HCT116 (cell line): Measurements from ENCODE around the gene OPRD1. TPM values are rescaled to one million over a fixed set of nuclear protein-coding genes. Genes with fewer than 3 reads are reported as not detected.

Experiments
- ATAC-seq: fragments of 200-7000 bp; cut with Tn5 transposase; 2 replicates; pipeline ENCODE4 v1.9.1; 2020; ENCODE audit warnings: mild to moderate bottlenecking, moderate library complexity
- BruUV-seq: library from RNA; stranded (reverse); fragments of 400-500 nt; replicated peaks from 2 replicates; lab custom pipeline; 2021; lab: Mats Ljungman, UMichigan
- CTCF ChIA-PET: fragments of 300-600 bp; sonication (Branson Sonifier 250); formaldehyde crosslinking; loops from one replicate; lab custom pipeline; 2021; ENCODE audit warnings: antibody characterized with exemption; lab: Charles Lee
- POLR2A ChIA-PET: fragments of 300-600, 350-600 bp; sonication (Branson Sonifier 250); formaldehyde crosslinking; loops from one replicate; lab custom pipeline; 2021; ENCODE audit warnings: antibody characterized with exemption; lab: Charles Lee
- RAD21 ChIA-PET, 2 experiments: fragments of 300-600 bp; sonication (Branson Sonifier 250); formaldehyde crosslinking; loops; one replicate each; lab custom pipeline; 2023; ENCODE audit warnings: low total read pairs in 2 of 2; ENCODE audit not compliant: uncharacterized antibody in 2 of 2, unreplicated experiment in 2 of 2, low non-redundant PET in 1 of 2; lab: Charles Lee
- DNase-seq: peaks from one replicate; pipeline ENCODE4 v3.0.0-alpha.2; 2010; ENCODE audit warnings: low read depth, low spot score
- H2AFZ ChIP-seq: fragments of 200-600 bp; shearing (Covaris generic), sonication (generic); 2 replicates; pipeline ENCODE4 v1.6.1; 2017; ENCODE audit warnings: low read depth, mixed run types, mixed read lengths, antibody characterized with exemption, low read length; ENCODE audit not compliant: poor library complexity, severe bottlenecking
- H3K27ac ChIP-seq: 2 replicates; pipeline ENCODE4 v1.5.1; 2012; ENCODE audit warnings: low read depth, low read length
- H3K27me3 ChIP-seq: fragments of 200-600 bp; sonication (generic); 2 replicates; pipeline ENCODE4 v1.6.1; 2016; ENCODE audit warnings: mixed run types, low read length, mixed read lengths; ENCODE audit not compliant: insufficient read depth
- H3K36me3 ChIP-seq, 2 experiments: fragments of 200-500 bp in 1 of 2; fragments of 200-600 bp in 1 of 2; sonication (Bioruptor generic) in 1 of 2; sonication (generic) in 1 of 2; 2 replicates each; pipeline versions ENCODE4 v1.5.1 to v1.6.1; 2014 to 2016; ENCODE audit warnings: low read length in 2 of 2, inconsistent platforms in 1 of 2, mixed read lengths in 1 of 2, mixed run types in 1 of 2; ENCODE audit not compliant: insufficient read depth in 2 of 2, control insufficient read depth in 1 of 2
- H3K4me1 ChIP-seq, 2 experiments: fragments of 200-600 bp in 1 of 2; sonication (generic) in 1 of 2; 2 replicates each; pipeline versions ENCODE4 v1.5.1 to v1.6.1; 2012 to 2017; ENCODE audit warnings: low read length in 2 of 2, inconsistent platforms in 1 of 2, mild to moderate bottlenecking in 1 of 2, mixed read lengths in 1 of 2, mixed run types in 1 of 2, moderate library complexity in 1 of 2; ENCODE audit not compliant: insufficient read depth in 2 of 2, control insufficient read depth in 1 of 2
- H3K4me2 ChIP-seq: fragments of 200-600 bp; sonication (generic); 2 replicates; pipeline ENCODE4 v1.6.1; 2017; ENCODE audit warnings: mixed run types, low read length, mixed read lengths
- H3K4me3 ChIP-seq, 2 experiments: fragments of 200-600 bp in 1 of 2; sonication (generic) in 1 of 2; replicated peaks in 1 of 2; 2 replicates each; pipeline ENCODE4 v1.5.1; 2011 to 2016; ENCODE audit warnings: low read length in 2 of 2, control low read depth in 1 of 2, low read depth in 1 of 2, mild to moderate bottlenecking in 1 of 2, mixed read lengths in 1 of 2, mixed run types in 1 of 2
- H3K79me2 ChIP-seq: fragments of 200-600 bp; sonication (generic); 2 replicates; pipeline ENCODE4 v1.6.1; 2017; ENCODE audit warnings: mild to moderate bottlenecking, mixed run types, low read length, moderate library complexity, mixed read lengths; ENCODE audit not compliant: insufficient read depth
- H3K9ac ChIP-seq: fragments of 200-600 bp; sonication (generic); 2 replicates; pipeline ENCODE4 v1.6.1; 2016; ENCODE audit warnings: low read length, mixed read lengths
- H3K9me2 ChIP-seq: fragments of 200-600 bp; sonication (generic), shearing (Covaris generic); 2 replicates; pipeline ENCODE4 v1.6.1; 2017; ENCODE audit warnings: mixed run types, mild to moderate bottlenecking, moderate library complexity; ENCODE audit not compliant: insufficient read depth
- H3K9me3 ChIP-seq, 2 experiments: fragments of 200-500 bp in 1 of 2; fragments of 200-600 bp in 1 of 2; sonication (Bioruptor generic) in 1 of 2; sonication (generic) in 1 of 2; 2 replicates each; pipeline ENCODE4 v1.6.1; 2014 to 2017; ENCODE audit warnings: low read length in 2 of 2, mixed read lengths in 2 of 2, inconsistent platforms in 1 of 2, low read depth in 1 of 2, mild to moderate bottlenecking in 1 of 2, mixed run types in 1 of 2, moderate library complexity in 1 of 2; ENCODE audit not compliant: control insufficient read depth in 1 of 2, insufficient read depth in 1 of 2
- H4K20me1 ChIP-seq: fragments of 200-600 bp; sonication (generic), shearing (Covaris generic); 2 replicates; pipeline ENCODE4 v1.6.1; 2017; ENCODE audit warnings: mixed run types, mild to moderate bottlenecking, moderate library complexity; ENCODE audit not compliant: insufficient read depth
- CTCF ChIP-seq, 3 experiments: fragments of 200-600 bp in 1 of 3; sonication (generic) in 1 of 3; IDR thresholded peaks in 2 of 3; conservative IDR thresholded peaks in 1 of 3; 2 replicates each; pipeline ENCODE4 v1.5.1; 2012 to 2017; ENCODE audit warnings: low read depth in 2 of 3, low read length in 2 of 3, antibody characterized with exemption in 1 of 3, borderline replicate concordance in 1 of 3, control low read depth in 1 of 3, mild to moderate bottlenecking in 1 of 3, mixed read lengths in 1 of 3, mixed run types in 1 of 3, moderate library complexity in 1 of 3; ENCODE audit not compliant: insufficient read depth in 1 of 3
- POLR2AphosphoS5 ChIP-seq: IDR thresholded peaks from 2 replicates; pipeline ENCODE4 v1.6.1; 2011; ENCODE audit warnings: mild to moderate bottlenecking, low read depth, low read length, moderate library complexity
- TCF7L2 ChIP-seq: IDR thresholded peaks from 2 replicates; pipeline ENCODE4 v1.7.0; 2011; ENCODE audit warnings: borderline replicate concordance, inconsistent platforms; ENCODE audit not compliant: insufficient read depth, insufficient read length; ENCODE audit errors: extremely low read depth
- YY1 ChIP-seq: IDR thresholded peaks from 2 replicates; pipeline ENCODE4 v1.6.1; 2011; ENCODE audit warnings: low read length, low read depth, moderate library complexity, mild to moderate bottlenecking; ENCODE audit not compliant: insufficient replicate concordance; ENCODE audit errors: extremely low read depth
- ZBTB33 ChIP-seq: IDR thresholded peaks from 2 replicates; pipeline ENCODE4 v1.6.1; 2011; ENCODE audit warnings: mild to moderate bottlenecking, low read length, moderate library complexity; ENCODE audit not compliant: insufficient replicate concordance; ENCODE audit errors: extremely low read depth
- intact Hi-C: fragments of 100-400 bp; cut with micrococcal nuclease; formaldehyde crosslinking; loops from 2 replicates; pipeline ENCODE4 v1.10.0; 2022
- total RNA-seq: library from RNA; stranded (reverse); gene quantifications from one replicate; pipeline ENCODE4 v1.2.1, GENCODE V29; 2021; ENCODE audit not compliant: unreplicated experiment

OPRD1 gene
- total RNA-seq, 1 experiment from 2014 or later, result not detected

GRCh38 chr1:28882009-28882628, 70.1 kb downstream of the OPRD1 start:
- Histone ChIP-seq H3K36me3 (no peaks in the 10 kb centered on the region), H3K9me3 (no peaks in the 10 kb centered on the region), H3K4me3 (no peak overlapping the region), H4K20me1 (no peaks in the 10 kb centered on the region), H3K9ac (peak overlapping the region; percentile 7; the same call in 1 of the 2 replicates), H3K9me2 (no peaks in the 10 kb centered on the region), H3K27me3 (no peaks in the 10 kb centered on the region), H3K4me2 (peak overlapping the region; percentile 59), H3K4me1 (peaks cover 23 to 50% of the 10 kb centered on the region in 2 experiments), H3K79me2 (no peaks in the 10 kb centered on the region), H2AFZ (peak overlapping the region; percentile 92), H3K27ac (no peak overlapping the region)
- TF ChIP-seq YY1, result peak; percentile 59
- TF ChIP-seq POLR2AphosphoS5, result 0 out of 2 replicates have a peak, but pooled peaks have one; percentile 32
- peak in 2 of 3 experiments; percentile 92 to 96; a peak in 4 of 6 replicates for TF ChIP-seq CTCF (IDR thresholded peaks at IDR 0.05 in 2 of 3, conservative IDR thresholded peaks at IDR 0.05 in 1 of 3; ENCODE audit: borderline replicate concordance in 1 of 3, insufficient read depth in 1 of 3, low read depth in 2 of 3, low read length in 2 of 3)
- TF ChIP-seq TCF7L2, result no peak
- peak; percentile 22 for TF ChIP-seq ZBTB33
- BruUV-seq, result no TSS peak
- ChIA-PET POLR2A (interaction anchor here (0.6 to 1.8 kb wide), 6 partner anchors 152 to 321 kb away, joined by 3 to 11 read pairs (median 4); partner anchors contain the start of genes RNU11 and SRSF4), CTCF (interaction anchor here (0.7 to 5.5 kb wide), 25 partner anchors 9 to 1825 kb away, joined by 3 to 122 read pairs (median 5); partner anchors contain the start of genes EPB41 and SRSF4), RAD21 (interaction anchor here (0.6 to 1.2 kb wide), 13 partner anchors 54 to 321 kb away, joined by 3 to 18 read pairs (median 4); no protein-coding TSS in a partner anchor)
- peak; percentile 71 for ATAC-seq
- DNase-seq, result peak; percentile 93
- intact Hi-C loops, result loop anchor here (1.0 kb wide), 4 partner anchors 152 to 321 kb away; no protein-coding TSS in a partner anchor
